Colonic mucosa (tissue), 4 donors: ENCODE results near the gene EBI3. TPM values are rescaled to one million over a fixed set of nuclear protein-coding genes. Genes with fewer than 3 reads are reported as not detected.
"Not testable (repeated sequence)": the region's sequence is repeated elsewhere in the genome, so short reads cannot be mapped to it uniquely, and the experiment has no call there.

Source experiments
- DNase-seq: peaks from one replicate; pipeline ENCODE4 v3.0.0-alpha.2; 2020
- H3K27ac ChIP-seq: fragments of 200-600 bp; one replicate; pipeline ENCODE4 v1.8.0; 2021
- H3K27me3 ChIP-seq: fragments of 200-600 bp; one replicate; pipeline ENCODE4 v1.8.0; 2021
- H3K36me3 ChIP-seq: fragments of 200-600 bp; one replicate; pipeline ENCODE4 v1.8.0; 2021
- H3K4me1 ChIP-seq: fragments of 200-600 bp; one replicate; pipeline ENCODE4 v1.8.0; 2021; ENCODE audit warnings: mild to moderate bottlenecking
- H3K4me3 ChIP-seq: fragments of 200-600 bp; one replicate; pipeline ENCODE4 v1.8.0; 2021
- H3K9ac ChIP-seq, 2 donors: one replicate each; pipeline ENCODE4 v1.7.0; 2013; ENCODE audit warnings: control low read depth in 2 of 2, low read depth in 2 of 2, low read length in 2 of 2
- H3K9me3 ChIP-seq: fragments of 200-600 bp; one replicate; pipeline ENCODE4 v1.8.0; 2021
- intact Hi-C: fragments of 100-400 bp; cut with DNase I; formaldehyde crosslinking; loops from one replicate; pipeline ENCODE4 v1.14.1; 2022
- total RNA-seq, 2 donors: library from RNA; stranded (reverse); fragmentation: NEBNext Ultra II Directional in 1 of 2; extraction: Animal tissue kit (Norgen Biotek cat#: 25700) in 1 of 2; gene quantifications; one replicate each; pipeline ENCODE4 v1.2.1, GENCODE V29; 2021
- TF ChIP-seq, protein P1 (sequence below): fragments of 200-600 bp; IDR thresholded peaks from one replicate; pipeline ENCODE4 v1.8.0; 2022; ENCODE audit warnings: antibody characterized with exemption, mild to moderate bottlenecking
- donor health status: healthy.
- donor health status: DM: no; HTN: no; CAD: no.
- donor health status: DM: no; HTN: no; CAD: no.

EBI3 gene
- total RNA-seq, 2 donors from 2014 or later = 0.56 to 1.6 TPM

- intact Hi-C loops = no loop called here
- Histone ChIP-seq H3K27me3 (peaks cover 2% of the 10 kb centered on the region), H3K4me1 (no peaks in the 10 kb centered on the region), H3K36me3 (no peaks in the 10 kb centered on the region), H3K27ac (no peak overlapping the region), H3K9me3 (no peaks in the 10 kb centered on the region), H3K4me3 (no peak overlapping the region), H3K9ac (no peak overlapping the region)
- TF ChIP-seq, protein P1, sequence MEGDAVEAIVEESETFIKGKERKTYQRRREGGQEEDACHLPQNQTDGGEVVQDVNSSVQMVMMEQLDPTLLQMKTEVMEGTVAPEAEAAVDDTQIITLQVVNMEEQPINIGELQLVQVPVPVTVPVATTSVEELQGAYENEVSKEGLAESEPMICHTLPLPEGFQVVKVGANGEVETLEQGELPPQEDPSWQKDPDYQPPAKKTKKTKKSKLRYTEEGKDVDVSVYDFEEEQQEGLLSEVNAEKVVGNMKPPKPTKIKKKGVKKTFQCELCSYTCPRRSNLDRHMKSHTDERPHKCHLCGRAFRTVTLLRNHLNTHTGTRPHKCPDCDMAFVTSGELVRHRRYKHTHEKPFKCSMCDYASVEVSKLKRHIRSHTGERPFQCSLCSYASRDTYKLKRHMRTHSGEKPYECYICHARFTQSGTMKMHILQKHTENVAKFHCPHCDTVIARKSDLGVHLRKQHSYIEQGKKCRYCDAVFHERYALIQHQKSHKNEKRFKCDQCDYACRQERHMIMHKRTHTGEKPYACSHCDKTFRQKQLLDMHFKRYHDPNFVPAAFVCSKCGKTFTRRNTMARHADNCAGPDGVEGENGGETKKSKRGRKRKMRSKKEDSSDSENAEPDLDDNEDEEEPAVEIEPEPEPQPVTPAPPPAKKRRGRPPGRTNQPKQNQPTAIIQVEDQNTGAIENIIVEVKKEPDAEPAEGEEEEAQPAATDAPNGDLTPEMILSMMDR = no peak
- no peak for DNase-seq
These were observed 5.0 kb downstream of the EBI3 start for GRCh38 chr19:4234142-4234861.

GRCh38 chr19:4234862-4235201, 5.5 kb downstream of the EBI3 start:
- Histone ChIP-seq H3K4me1 (no peaks in the 10 kb centered on the region), H3K9ac (no peak overlapping the region), H3K9me3 (no peaks in the 10 kb centered on the region), H3K36me3 (no peaks in the 10 kb centered on the region), H3K27me3 (no peaks in the 10 kb centered on the region), H3K4me3 (no peak overlapping the region), H3K27ac (no peak overlapping the region)
- DNase-seq = no peak
- intact Hi-C loops = no loop called here
- TF ChIP-seq, protein P1 = no peak

DNA sequence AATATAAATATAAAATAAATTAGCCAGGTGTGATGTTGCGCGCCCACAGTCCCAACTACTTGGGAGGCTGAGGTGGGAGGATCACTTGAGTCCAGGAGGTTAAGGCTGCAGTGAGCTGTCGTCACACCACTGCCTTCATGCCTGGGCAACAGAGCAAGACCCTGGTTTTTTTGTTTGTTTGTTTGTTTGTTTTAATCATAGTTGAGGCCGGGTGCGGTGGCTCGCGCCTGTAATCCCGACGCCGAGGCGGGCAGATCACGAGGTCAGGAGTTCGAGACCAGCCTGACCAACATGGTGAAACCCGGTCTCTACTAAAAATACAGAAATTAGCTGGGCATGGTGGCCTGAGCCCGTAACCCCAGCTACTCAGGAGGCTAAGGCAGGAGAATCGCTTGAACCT, 8.2 kb downstream of the EBI3 start:
- H3K4me3 ChIP-seq, intact Hi-C loops: not testable (repeated sequence)

GRCh38 chr19:4238831-4239230, 9.5 kb downstream of the EBI3 start:
- H3K27ac ChIP-seq = no peak overlapping the region
- no peak overlapping the region for H3K4me3 ChIP-seq
- no peak overlapping the region for H3K9ac ChIP-seq
- no peaks in the 10 kb centered on the region for H3K9me3 ChIP-seq
- no peak for DNase-seq
- no peaks in the 10 kb centered on the region for H3K4me1 ChIP-seq
- H3K27me3 ChIP-seq = no peaks in the 10 kb centered on the region
- no peaks in the 10 kb centered on the region for H3K36me3 ChIP-seq
- intact Hi-C loops = no loop called here
- TF ChIP-seq, protein P1 = no peak

More for the DNA sequence above, 8.2 kb downstream of the EBI3 start:
- DNase-seq, H3K36me3 ChIP-seq, H3K27ac ChIP-seq, H3K27me3 ChIP-seq, H3K9me3 ChIP-seq, H3K4me1 ChIP-seq, H3K9ac ChIP-seq: not testable (repeated sequence)

- TF ChIP-seq, protein P1 = no peak
- intact Hi-C loops = no loop called here
- H3K27ac ChIP-seq = no peak overlapping the region
- H3K36me3 ChIP-seq = no peaks in the 10 kb centered on the region
- H3K27me3 ChIP-seq = no peaks in the 10 kb centered on the region
- H3K9ac ChIP-seq = no peak overlapping the region
- no peaks in the 10 kb centered on the region for H3K9me3 ChIP-seq
- H3K4me1 ChIP-seq = no peaks in the 10 kb centered on the region
- no peak for DNase-seq
- no peak overlapping the region for H3K4me3 ChIP-seq
These were observed 12.6 kb downstream of the EBI3 start for GRCh38 chr19:4241824-4242430.

DNA sequence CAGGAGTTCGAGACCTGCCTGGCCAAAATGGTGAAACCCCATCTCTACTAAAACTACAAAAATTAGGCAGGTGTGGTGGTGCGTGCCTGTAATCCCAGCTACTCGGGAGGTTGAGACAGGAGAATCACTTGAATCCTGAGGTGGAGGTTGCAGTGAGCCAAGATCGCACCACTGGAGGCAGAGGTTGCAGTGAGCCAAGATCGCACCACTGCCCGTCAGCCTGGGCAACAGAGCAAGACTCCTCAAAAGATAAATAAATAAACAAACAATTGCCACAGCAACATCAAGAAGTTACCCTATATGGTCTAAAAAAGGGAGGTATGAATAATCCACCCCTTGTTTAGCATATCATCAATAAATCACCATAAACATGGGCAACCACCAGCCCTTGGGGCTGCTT, 16.6 kb downstream of the EBI3 start:
- intact Hi-C loops, DNase-seq, H3K27ac ChIP-seq, H3K4me3 ChIP-seq, H3K27me3 ChIP-seq, H3K4me1 ChIP-seq, H3K9me3 ChIP-seq: not testable (repeated sequence)
- Histone ChIP-seq H3K36me3 (peaks cover 11% of the 10 kb centered on the region), H3K9ac (peak overlapping the region in 1 of 2 donors; percentile 35)
